ENCODE results near the gene NAB1.

DNA sequence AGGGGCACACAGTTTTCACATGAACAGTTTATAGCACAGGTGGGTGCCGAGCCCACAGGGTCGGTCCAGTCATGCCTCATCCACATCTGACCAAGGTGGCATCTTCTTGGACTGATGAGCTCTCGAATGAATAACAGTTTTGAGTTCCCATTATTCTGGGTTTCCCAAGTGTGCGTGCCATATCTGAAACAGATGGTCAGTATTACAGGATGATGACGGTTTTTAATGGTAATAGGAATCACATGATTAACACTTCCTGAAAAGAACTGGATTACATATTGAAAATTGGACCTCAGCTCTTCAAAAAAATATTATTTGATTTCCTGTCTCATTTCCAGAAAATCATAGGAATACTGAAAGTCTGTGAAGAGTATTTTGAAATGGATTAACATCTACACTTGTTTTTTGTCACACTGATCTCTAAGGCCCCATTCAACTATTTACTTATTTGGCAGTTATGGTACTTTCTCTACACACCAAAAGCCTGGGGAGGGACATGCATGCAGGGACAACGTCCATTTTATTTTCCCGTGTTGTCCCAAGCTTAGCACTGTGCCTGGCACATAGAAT lies 22.2 kb upstream of the NAB1 start:
- TF ChIP-seq, protein P1, sequence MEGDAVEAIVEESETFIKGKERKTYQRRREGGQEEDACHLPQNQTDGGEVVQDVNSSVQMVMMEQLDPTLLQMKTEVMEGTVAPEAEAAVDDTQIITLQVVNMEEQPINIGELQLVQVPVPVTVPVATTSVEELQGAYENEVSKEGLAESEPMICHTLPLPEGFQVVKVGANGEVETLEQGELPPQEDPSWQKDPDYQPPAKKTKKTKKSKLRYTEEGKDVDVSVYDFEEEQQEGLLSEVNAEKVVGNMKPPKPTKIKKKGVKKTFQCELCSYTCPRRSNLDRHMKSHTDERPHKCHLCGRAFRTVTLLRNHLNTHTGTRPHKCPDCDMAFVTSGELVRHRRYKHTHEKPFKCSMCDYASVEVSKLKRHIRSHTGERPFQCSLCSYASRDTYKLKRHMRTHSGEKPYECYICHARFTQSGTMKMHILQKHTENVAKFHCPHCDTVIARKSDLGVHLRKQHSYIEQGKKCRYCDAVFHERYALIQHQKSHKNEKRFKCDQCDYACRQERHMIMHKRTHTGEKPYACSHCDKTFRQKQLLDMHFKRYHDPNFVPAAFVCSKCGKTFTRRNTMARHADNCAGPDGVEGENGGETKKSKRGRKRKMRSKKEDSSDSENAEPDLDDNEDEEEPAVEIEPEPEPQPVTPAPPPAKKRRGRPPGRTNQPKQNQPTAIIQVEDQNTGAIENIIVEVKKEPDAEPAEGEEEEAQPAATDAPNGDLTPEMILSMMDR (IDR thresholded peaks at IDR 0.05) = no peak
- no peak for TF ChIP-seq ZFX (IDR thresholded peaks at IDR 0.05; ENCODE audit: borderline replicate concordance)

Data from 22Rv1 (cell line).